Right cardiac atrium (tissue), 5 donors: Measurements from ENCODE around the gene RAP1A. TPM values are rescaled to one million over a fixed set of nuclear protein-coding genes. Genes with fewer than 3 reads are reported as not detected.
"Not testable (repeated sequence)": the region's sequence is repeated elsewhere in the genome, so short reads cannot be mapped to it uniquely, and the experiment has no call there.

Experiments
- ATAC-seq, 2 donors: fragments of 200-7000 bp; cut with Tn5 transposase; one replicate each; pipeline versions ENCODE4 v1.8.0 to v1.9.1; 2020; ENCODE audit warnings: moderate library complexity in 2 of 2, mild to moderate bottlenecking in 1 of 2
- DNase-seq, 3 donors: peaks; one replicate each; pipeline ENCODE4 v3.0.0-alpha.2; 2020
- H3K27ac ChIP-seq: one replicate; pipeline ENCODE4 v1.5.1; 2013; ENCODE audit warnings: mild to moderate bottlenecking, low read length, control low read depth, moderate library complexity
- H3K27me3 ChIP-seq: one replicate; pipeline ENCODE4 v1.6.1; 2013; ENCODE audit not compliant: control insufficient read depth, insufficient read depth
- H3K4me1 ChIP-seq: one replicate; pipeline ENCODE4 v1.6.1; 2013; ENCODE audit warnings: low read length; ENCODE audit not compliant: control insufficient read depth, insufficient read depth
- H3K4me3 ChIP-seq: one replicate; pipeline ENCODE4 v1.5.1; 2013; ENCODE audit warnings: low read length, control low read depth
- H3K9me3 ChIP-seq: one replicate; pipeline ENCODE4 v1.6.1; 2013; ENCODE audit warnings: low read length; ENCODE audit not compliant: control insufficient read depth
- WGBS: extraction: QIAGEN DNeasy Blood & Tissue Kit; methylation state at CpG from one replicate; pipeline ENCODE4 v1.1.7; 2013; 5-methylcytosine and 5-hydroxymethylcytosine counted together
- intact Hi-C, 4 donors: fragments of 100-400 bp; cut with DNase I; formaldehyde crosslinking; loops; one replicate each; pipeline versions ENCODE4 v1.11.0 to v1.14.0; 2022 to 2023
- polyA plus RNA-seq: library from polyadenylated mRNA; stranded (reverse); fragments of 200-250 nt; gene quantifications from one replicate; pipeline ENCODE4 v1.2.3, GENCODE V29; 2013
- total RNA-seq, 4 donors: library from RNA; stranded (reverse); fragmentation: NEBNext Ultra II Directional; extraction: Animal tissue kit (Norgen Biotek cat#: 25700); gene quantifications; one replicate each; pipeline ENCODE4 v1.2.1, GENCODE V29; 2021
- donor health status: healthy with polysubstance abuse.
- donor health status: DM: no; HTN: yes; CAD: no.
- donor health status: DM: no; HTN: no; CAD: no.
- donor health status: DM: no; HTN: yes; CAD: no; lungs with severe emphysema.
- donor health status: DM: yes; HTN: yes; CAD: no.

RAP1A gene
- total and polyA plus RNA-seq, 5 donors = 104 to 128 (median 110) TPM

- intact Hi-C loops = no loop called here
- no peak overlapping the region for H3K27ac ChIP-seq
- WGBS = 36% methylated on average over 1 of the region's 1 CpG
- ATAC-seq (peak; percentile 35 to 40), DNase-seq (no peak)
- H3K9me3 ChIP-seq = no peaks in the 10 kb centered on the region
- no peaks in the 10 kb centered on the region for H3K27me3 ChIP-seq
- H3K4me3 ChIP-seq = no peak overlapping the region
- peaks cover 2% of the 10 kb centered on the region for H3K4me1 ChIP-seq
Measured at GRCh38 chr1:111666828-111667227, 47.2 kb downstream of the RAP1A start.

- H3K27ac ChIP-seq = no peak overlapping the region
- H3K4me1 ChIP-seq = peaks cover 5% of the 10 kb centered on the region
Measured at GRCh38 chr1:111669268-111669667, 49.7 kb downstream of the RAP1A start.

GRCh38 chr1:111671852-111672251 lies 52.3 kb downstream of the RAP1A start:
- no peaks in the 10 kb centered on the region for H3K9me3 ChIP-seq
- H3K27ac ChIP-seq = no peak overlapping the region
- peaks cover 5% of the 10 kb centered on the region for H3K4me1 ChIP-seq
- DNase-seq (no peak), ATAC-seq (no peak)
- intact Hi-C loops = no loop called here
- no peaks in the 10 kb centered on the region for H3K27me3 ChIP-seq
- H3K4me3 ChIP-seq = no peak overlapping the region

More at GRCh38 chr1:111669268-111669667, 49.7 kb downstream of the RAP1A start:
- H3K9me3 ChIP-seq = no peaks in the 10 kb centered on the region
- 10% methylated on average over 1 of the region's 1 CpG for WGBS
- DNase-seq (no peak), ATAC-seq (peak in 1 of 2 donors; percentile 57)
- no peak overlapping the region for H3K4me3 ChIP-seq
- intact Hi-C loops = no loop called here
- H3K27me3 ChIP-seq = no peaks in the 10 kb centered on the region

GRCh38 chr1:111672331-111672730 lies 52.7 kb downstream of the RAP1A start:
- no peak overlapping the region for H3K27ac ChIP-seq
- H3K4me3 ChIP-seq = no peak overlapping the region
- ATAC-seq = no peak
- no peak for DNase-seq
- intact Hi-C loops = no loop called here
- H3K9me3 ChIP-seq = no peaks in the 10 kb centered on the region
- peaks cover 5% of the 10 kb centered on the region for H3K4me1 ChIP-seq
- no peaks in the 10 kb centered on the region for H3K27me3 ChIP-seq
- 59% methylated on average over 2 of the region's 2 CpGs for WGBS

- H3K9me3 ChIP-seq = no peaks in the 10 kb centered on the region
- H3K27me3 ChIP-seq = no peaks in the 10 kb centered on the region
- no peak for DNase-seq
- no peak for ATAC-seq
- no peak overlapping the region for H3K4me3 ChIP-seq
- 97% methylated on average over 6 of the region's 6 CpGs for WGBS
- intact Hi-C loops = no loop called here
- H3K4me1 ChIP-seq = peaks cover 3% of the 10 kb centered on the region
- no peak overlapping the region for H3K27ac ChIP-seq
Measured at GRCh38 chr1:111677604-111678003, 58.0 kb downstream of the RAP1A start.

GRCh38 chr1:111679541-111679940 lies 60.0 kb downstream of the RAP1A start:
- no peak for ATAC-seq
- H3K9me3 ChIP-seq = no peaks in the 10 kb centered on the region
- no peak for DNase-seq
- H3K27me3 ChIP-seq = no peaks in the 10 kb centered on the region
- H3K4me1 ChIP-seq = peaks cover 3% of the 10 kb centered on the region
- intact Hi-C loops = no loop called here
- H3K4me3 ChIP-seq = no peak overlapping the region
- no peak overlapping the region for H3K27ac ChIP-seq
- WGBS = 86% methylated on average over 2 of the region's 2 CpGs

GRCh38 chr1:111680212-111680800 lies 60.7 kb downstream of the RAP1A start:
- H3K9me3 ChIP-seq, H3K4me1 ChIP-seq, DNase-seq, H3K27ac ChIP-seq, H3K4me3 ChIP-seq, intact Hi-C loops, H3K27me3 ChIP-seq, ATAC-seq: not testable (repeated sequence)
- WGBS = 89% methylated on average over 9 of the region's 9 CpGs

GRCh38 chr1:111685293-111686153 lies 65.9 kb downstream of the RAP1A start:
- H3K4me1 ChIP-seq, H3K9me3 ChIP-seq, H3K27ac ChIP-seq, ATAC-seq, DNase-seq, H3K27me3 ChIP-seq, intact Hi-C loops, H3K4me3 ChIP-seq: not testable (repeated sequence)
- whole genome bisulfite sequencing = 94% methylated on average over 8 of the region's 8 CpGs

GRCh38 chr1:111690306-111690617 lies 70.7 kb downstream of the RAP1A start:
- H3K27ac ChIP-seq = no peak overlapping the region
- H3K9me3 ChIP-seq = no peaks in the 10 kb centered on the region
- no peaks in the 10 kb centered on the region for H3K27me3 ChIP-seq
- H3K4me3 ChIP-seq = no peak overlapping the region
- DNase-seq (peak in 2 of 3 donors; percentile 41 to 62), ATAC-seq (peak; percentile 43 to 64)
- intact Hi-C loops = no loop called here
- peaks cover 2% of the 10 kb centered on the region for H3K4me1 ChIP-seq

GRCh38 chr1:111691886-111692285 lies 72.3 kb downstream of the RAP1A start:
- H3K27me3 ChIP-seq = no peaks in the 10 kb centered on the region
- H3K27ac ChIP-seq = no peak overlapping the region
- 96% methylated on average over 1 of the region's 1 CpG for WGBS
- H3K4me3 ChIP-seq = no peak overlapping the region
- ATAC-seq = no peak
- H3K4me1 ChIP-seq = peaks cover 2% of the 10 kb centered on the region
- no peaks in the 10 kb centered on the region for H3K9me3 ChIP-seq
- intact Hi-C loops = no loop called here
- no peak for DNase-seq

GRCh38 chr1:111695801-111696200 lies 76.2 kb downstream of the RAP1A start:
- DNase-seq (no peak), ATAC-seq (no peak)
- Histone ChIP-seq H3K9me3 (no peaks in the 10 kb centered on the region), H3K27me3 (no peaks in the 10 kb centered on the region), H3K4me1 (no peaks in the 10 kb centered on the region), H3K4me3 (no peak overlapping the region), H3K27ac (no peak overlapping the region)
- WGBS = 93% methylated on average over 1 of the region's 1 CpG
- intact Hi-C loops = no loop called here
